Prostate gland (tissue), 2 donors: ENCODE results near the gene ITFG1. TPM values are rescaled to one million over a fixed set of nuclear protein-coding genes. Genes with fewer than 3 reads are reported as not detected.

Experiments used
- DNase-seq: peaks from one replicate; pipeline ENCODE4 v3.0.0-alpha.2; 2019; ENCODE audit warnings: low spot score
- H3K27ac ChIP-seq, 2 donors: fragments of 200-600 bp; sonication (generic); 2 replicates each; pipeline ENCODE4 v1.5.1; 2017 to 2019
- H3K27me3 ChIP-seq: fragments of 200-600 bp; sonication (generic); replicated peaks from 2 replicates; pipeline ENCODE4 v1.5.1; 2019; ENCODE audit not compliant: insufficient read depth
- H3K36me3 ChIP-seq, 2 donors: fragments of 200-600 bp; sonication (generic); 1 replicate in 1 of 2; 2 replicates in 1 of 2; pipeline versions ENCODE4 v1.5.1 to v1.8.1; 2017 to 2019
- H3K4me1 ChIP-seq: fragments of 200-600 bp; sonication (generic); replicated peaks from 2 replicates; pipeline ENCODE4 v1.5.1; 2019
- H3K4me3 ChIP-seq, 2 donors: fragments of 200-600 bp; sonication (generic); 2 replicates each; pipeline ENCODE4 v1.5.1; 2017 to 2019
- H3K9me3 ChIP-seq: fragments of 200-600 bp; sonication (generic); 2 replicates; pipeline ENCODE4 v1.5.1; 2017
- CTCF ChIP-seq, 4 experiments: fragments of 200-600 bp in 2 of 4; fragments of 450-650 bp in 2 of 4; sonication (generic) in 2 of 4; IDR thresholded peaks; 1 replicate in 3 of 4; 2 replicates in 1 of 4; pipeline ENCODE4 v1.5.1; 2016 to 2019; ENCODE audit warnings: antibody characterized with exemption in 4 of 4, mild to moderate bottlenecking in 2 of 4, moderate library complexity in 2 of 4
- POLR2A ChIP-seq: fragments of 450-650 bp; IDR thresholded peaks from one replicate; pipeline ENCODE4 v1.6.1; 2016; ENCODE audit warnings: antibody characterized with exemption, mild to moderate bottlenecking
- POLR2AphosphoS5 ChIP-seq: sonication (generic); formaldehyde crosslinking; IDR thresholded peaks from one replicate; pipeline ENCODE4 v1.6.1; 2017; ENCODE audit warnings: antibody characterized with exemption
- WGBS: methylation state at CpG from one replicate; pipeline ENCODE4 v1.1.5; 2018; 5-methylcytosine and 5-hydroxymethylcytosine counted together
- intact Hi-C: fragments of 100-400 bp; cut with DNase I; formaldehyde crosslinking; loops from one replicate; pipeline ENCODE4 v1.14.2; 2022
- total RNA-seq, 2 donors: library from RNA; depleted of rRNA; stranded (reverse); fragments of >200 nt; gene quantifications; one replicate each; pipeline ENCODE4 v1.1.0, GENCODE V29; 2016

Gene ITFG1
- total RNA-seq, 2 donors from 2014 or later, result 49.1 to 104 TPM

- intact Hi-C loops, result no loop called here
- H3K4me1 ChIP-seq, result no peaks in the 10 kb centered on the region
- TF ChIP-seq POLR2AphosphoS5 (peak; percentile 55), CTCF (IDR thresholded peaks at IDR 0.05) (no peak)
- H3K9me3 ChIP-seq, result no peaks in the 10 kb centered on the region
- 68% methylated on average over 10 of the region's 10 CpGs for WGBS
- H3K36me3 ChIP-seq, result no peaks in the 10 kb centered on the region
- no peak overlapping the region for H3K4me3 ChIP-seq
- H3K27me3 ChIP-seq, result no peaks in the 10 kb centered on the region
- H3K27ac ChIP-seq, result peak overlapping the region; percentile 48 to 52
- DNase-seq, result peak; percentile 11
Observed at GRCh38 chr16:47492428-47493377, 31.8 kb upstream of the ITFG1 start.

GRCh38 chr16:47492036-47492427 is 31.2 kb upstream of the ITFG1 start:
- Histone ChIP-seq H3K4me3 (no peak overlapping the region), H3K27me3 (no peaks in the 10 kb centered on the region), H3K27ac (peak overlapping the region; percentile 46 to 52), H3K9me3 (no peaks in the 10 kb centered on the region), H3K36me3 (no peaks in the 10 kb centered on the region), H3K4me1 (no peaks in the 10 kb centered on the region)
- WGBS, result 14% methylated on average over 1 of the region's 1 CpG
- TF ChIP-seq POLR2AphosphoS5 (no peak), POLR2A (no peak), CTCF (IDR thresholded peaks at IDR 0.05) (no peak)
- intact Hi-C loops, result no loop called here
- no peak for DNase-seq

GRCh38 chr16:47490471-47490870 is 29.6 kb upstream of the ITFG1 start:
- no peak for DNase-seq
- no peak for TF ChIP-seq POLR2AphosphoS5
- no peak for TF ChIP-seq CTCF (IDR thresholded peaks at IDR 0.05)
- no peak for TF ChIP-seq POLR2A
- H3K27ac ChIP-seq, result no peak overlapping the region
- H3K27me3 ChIP-seq, result no peaks in the 10 kb centered on the region
- no peaks in the 10 kb centered on the region for H3K9me3 ChIP-seq
- H3K4me1 ChIP-seq, result no peaks in the 10 kb centered on the region
- H3K4me3 ChIP-seq, result no peak overlapping the region
- intact Hi-C loops, result no loop called here
- H3K36me3 ChIP-seq, result no peaks in the 10 kb centered on the region

GRCh38 chr16:47488051-47488450 is 27.2 kb upstream of the ITFG1 start:
- Histone ChIP-seq H3K4me3 (no peak overlapping the region), H3K36me3 (no peaks in the 10 kb centered on the region), H3K27ac (no peak overlapping the region), H3K9me3 (no peaks in the 10 kb centered on the region), H3K4me1 (no peaks in the 10 kb centered on the region), H3K27me3 (no peaks in the 10 kb centered on the region)
- intact Hi-C loops, result no loop called here
- WGBS, result 98% methylated on average over 3 of the region's 3 CpGs
- TF ChIP-seq POLR2AphosphoS5 (no peak), POLR2A (no peak), CTCF (IDR thresholded peaks at IDR 0.05) (no peak)
- no peak for DNase-seq

- no peak overlapping the region for H3K4me3 ChIP-seq
- H3K36me3 ChIP-seq, result no peaks in the 10 kb centered on the region
- H3K27ac ChIP-seq, result no peak overlapping the region
- TF ChIP-seq POLR2AphosphoS5 (no peak), CTCF (IDR thresholded peaks at IDR 0.05) (no peak), POLR2A (no peak)
- intact Hi-C loops, result no loop called here
- H3K9me3 ChIP-seq, result no peaks in the 10 kb centered on the region
- no peak for DNase-seq
- no peaks in the 10 kb centered on the region for H3K27me3 ChIP-seq
- H3K4me1 ChIP-seq, result no peaks in the 10 kb centered on the region
Observed at GRCh38 chr16:47486856-47487255, 26.0 kb upstream of the ITFG1 start.
